NOMO-1 treated with dmso at 0.1 percent for 144 hours (cell line): ENCODE data around the gene KDM3B.
A peak's percentile ranks its signal among the peaks of the same experiment; 100 is the strongest.

Experiments
- DNase-seq: peaks from one replicate; lab custom pipeline; 2025; ENCODE audit not compliant: unreplicated experiment; lab: John Stamatoyannopoulos, UW

KDM3B gene

DNA sequence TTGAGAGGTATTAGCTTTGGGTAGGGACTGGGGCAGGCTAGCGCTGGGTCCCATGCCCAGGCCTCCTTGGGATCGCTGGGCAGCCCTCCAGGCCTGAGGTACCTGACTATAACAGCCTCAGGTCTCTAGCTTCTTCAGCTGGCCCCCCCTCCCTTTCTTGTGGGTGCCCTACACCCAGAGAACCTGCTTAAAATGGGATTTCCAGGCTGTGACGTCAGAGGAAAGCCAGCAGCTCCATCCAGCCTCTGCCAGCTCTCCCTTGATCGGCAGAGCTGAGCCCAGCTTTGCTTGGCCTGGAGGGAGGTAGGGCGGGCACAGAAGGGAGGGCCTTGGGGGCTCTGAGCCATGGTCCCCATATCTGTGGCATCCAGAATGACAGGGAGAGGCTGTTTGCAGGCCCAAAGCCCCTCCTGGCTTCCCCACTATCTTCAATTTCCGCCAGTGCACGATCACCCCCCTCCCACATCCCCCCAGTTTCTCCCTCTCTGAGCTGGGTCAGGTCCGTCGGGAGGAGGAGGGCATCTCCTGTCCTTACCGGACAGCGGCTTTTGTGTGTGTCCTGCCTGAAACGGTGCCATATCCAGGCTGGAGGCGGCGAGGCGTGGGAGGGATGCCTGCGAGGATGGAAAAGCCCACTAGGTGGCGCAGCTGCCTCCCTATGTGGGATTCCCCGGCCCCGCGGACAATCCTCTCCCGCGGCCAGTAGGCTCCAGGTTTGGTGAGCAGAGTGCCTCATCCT lies 97.2 kb downstream of the KDM3B start:
- peak; percentile 50 for DNase-seq

DNA sequence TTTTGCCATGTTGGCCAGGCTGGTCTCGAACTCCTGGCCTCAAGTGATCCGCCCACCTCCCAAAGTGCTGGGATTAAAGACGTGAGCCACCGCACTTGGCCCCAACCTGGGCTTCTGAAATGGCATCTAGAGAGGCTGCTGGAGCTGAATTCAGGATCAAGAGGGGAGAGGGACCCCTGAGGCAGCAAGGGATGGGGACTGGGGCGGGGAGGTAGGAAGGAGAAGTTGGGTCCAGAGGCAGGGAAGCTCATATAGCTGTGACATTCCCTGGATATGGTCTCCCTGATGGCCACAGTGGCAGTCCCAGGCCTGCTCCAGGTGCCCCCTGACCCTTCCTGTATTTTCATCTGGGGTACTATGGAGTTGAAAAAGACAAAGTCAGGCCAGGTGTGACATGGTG lies 98.5 kb downstream of the KDM3B start:
- DNase-seq, result no peak

DNA sequence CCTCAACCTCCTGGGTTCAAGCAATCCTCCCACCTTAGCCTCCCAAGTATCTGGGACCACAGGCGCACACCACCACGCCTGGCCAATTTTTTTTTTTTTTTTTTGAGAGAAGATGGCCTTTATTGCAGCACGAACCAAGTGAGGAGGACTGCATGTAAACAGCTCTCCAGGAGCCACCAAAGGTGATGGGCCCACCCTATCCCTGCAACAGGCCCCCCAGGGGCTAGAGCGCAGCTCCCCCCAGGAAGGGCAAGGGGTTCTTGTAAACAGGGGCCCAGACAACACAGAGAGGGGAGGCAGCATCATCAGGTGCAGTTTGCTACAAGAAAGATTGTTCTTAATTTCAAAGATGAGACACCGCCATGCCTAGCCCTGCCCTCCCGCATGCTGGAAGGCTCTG lies 100.2 kb downstream of the KDM3B start:
- no peak for DNase-seq

DNA sequence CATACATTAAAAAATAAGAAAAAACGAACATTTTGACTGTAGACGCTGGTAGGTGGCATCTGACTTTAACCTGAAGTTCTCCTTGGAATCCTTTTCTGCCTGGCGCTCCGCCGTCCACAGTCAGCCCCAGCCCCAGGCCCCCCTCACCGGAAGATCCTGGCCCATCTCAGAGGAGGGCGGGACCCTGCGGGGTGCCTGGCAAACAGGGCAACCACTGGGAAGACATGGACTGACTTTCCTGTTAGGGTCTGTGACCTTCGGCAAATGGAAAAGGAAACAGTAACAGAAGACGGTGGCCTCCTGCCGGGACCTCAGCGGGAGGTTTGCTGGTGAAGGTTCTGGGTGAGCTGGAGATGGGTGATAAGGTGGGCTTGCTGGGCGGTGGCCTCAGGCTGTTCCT lies 101.1 kb downstream of the KDM3B start:
- DNase-seq, result no peak

DNA sequence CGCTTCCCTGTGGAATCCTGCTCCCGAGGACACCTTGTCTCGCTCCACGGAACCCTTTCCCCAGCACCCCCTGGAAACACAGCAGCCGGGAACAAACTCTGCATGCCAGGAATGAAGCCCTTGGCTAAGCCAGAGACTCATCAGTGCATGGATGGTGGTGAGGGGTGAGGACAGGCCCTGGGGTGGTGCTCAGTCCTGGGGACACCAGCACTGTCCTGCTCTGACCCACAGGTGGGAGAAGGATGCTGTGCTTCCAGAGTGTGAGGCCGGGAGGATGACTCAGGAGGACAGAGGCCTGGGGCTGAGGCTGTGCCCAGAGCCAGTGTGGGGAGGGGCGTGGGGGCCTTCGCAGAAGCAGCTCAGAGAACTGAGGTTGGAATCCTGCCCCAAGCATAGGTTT lies 101.6 kb downstream of the KDM3B start:
- no peak for DNase-seq

DNA sequence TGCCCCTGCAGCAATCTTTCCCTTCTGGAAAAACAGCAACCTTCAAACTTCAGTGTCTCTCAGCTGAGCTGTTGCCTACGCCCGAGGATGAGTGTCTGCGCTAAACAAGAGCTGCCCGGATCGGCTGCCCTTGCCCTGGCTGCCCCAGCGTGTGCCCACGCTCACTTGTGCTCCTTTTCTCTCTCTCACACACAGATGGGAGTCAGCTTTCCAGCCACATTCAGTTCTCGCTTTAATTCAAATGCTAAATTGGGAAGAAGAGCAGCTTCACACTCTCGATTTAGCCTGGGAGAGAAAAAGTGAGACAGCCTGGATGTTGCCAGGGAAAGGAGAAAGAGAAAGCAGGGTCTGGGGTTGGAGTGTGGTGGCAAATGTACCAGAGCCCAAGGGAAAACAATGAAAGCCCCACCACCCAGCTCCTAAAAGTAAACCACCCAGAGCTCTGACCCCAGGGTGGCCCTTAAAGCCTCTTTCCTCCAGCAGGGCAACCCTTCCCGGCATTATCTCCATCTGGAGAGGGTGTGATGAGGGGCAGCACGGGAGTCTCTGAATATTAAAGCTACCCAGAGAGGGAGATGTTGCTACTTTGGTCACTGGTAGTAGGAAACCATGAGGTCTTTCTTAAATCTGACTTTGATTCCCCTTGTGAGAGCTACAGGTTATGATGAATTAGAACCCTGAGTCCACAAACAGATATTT lies 102.9 kb downstream of the KDM3B start:
- no peak for DNase-seq

DNA sequence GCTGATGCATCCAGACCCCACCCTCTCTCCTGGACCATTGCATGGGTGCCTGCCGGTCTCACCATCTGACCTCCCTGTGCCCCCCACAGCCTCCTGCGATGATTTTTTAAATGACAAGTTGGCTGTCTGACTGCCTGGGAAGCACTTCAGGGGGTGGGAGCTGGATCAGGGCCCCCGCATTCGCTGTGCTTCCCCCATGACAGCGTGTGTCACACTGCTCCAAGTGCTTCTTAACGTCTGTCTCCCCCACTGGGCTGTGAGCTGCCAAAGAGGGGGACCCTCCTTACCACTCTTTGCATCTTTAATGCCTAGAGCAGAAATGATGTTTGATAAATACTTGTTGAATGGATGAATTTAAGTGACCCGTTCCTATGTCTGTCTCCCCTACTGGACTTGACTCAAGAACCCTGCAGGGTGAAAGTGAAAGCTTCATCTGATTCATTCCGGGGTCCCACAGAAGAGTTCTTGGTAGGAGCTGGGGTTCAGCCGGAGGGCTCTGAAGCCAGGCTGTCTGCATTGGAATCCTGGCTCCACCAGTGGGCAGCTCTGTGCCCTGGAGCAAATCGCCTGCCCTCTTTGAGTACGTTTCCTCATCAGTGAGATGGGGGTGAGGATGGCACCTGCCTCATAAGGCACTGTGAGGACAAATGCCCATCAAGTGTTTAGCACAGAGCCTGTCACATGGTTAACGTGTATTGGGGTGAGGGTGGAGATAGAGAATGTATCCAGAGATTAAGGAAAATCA lies 105.2 kb downstream of the KDM3B start:
- DNase-seq, result no peak

DNA sequence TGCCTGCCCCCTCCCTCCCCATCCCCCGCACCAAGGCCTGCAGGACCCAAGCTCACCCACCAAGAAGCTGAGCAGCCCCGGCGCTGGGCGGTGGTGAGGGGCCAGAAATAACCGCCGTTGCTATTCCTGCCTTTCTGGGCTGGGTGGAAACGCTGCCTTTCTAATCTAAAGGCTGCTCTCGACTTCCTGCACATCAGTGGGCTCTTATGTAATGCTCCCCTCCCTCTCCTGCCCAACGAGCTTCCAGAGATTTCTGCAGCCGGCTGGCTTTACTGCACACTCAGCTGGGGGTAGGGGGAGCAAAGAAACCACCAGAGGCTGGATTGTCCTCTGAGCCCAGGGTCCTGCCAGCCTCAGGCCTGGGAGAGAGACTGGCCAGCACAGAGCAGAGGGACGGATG lies 105.9 kb downstream of the KDM3B start:
- no peak for DNase-seq

DNA sequence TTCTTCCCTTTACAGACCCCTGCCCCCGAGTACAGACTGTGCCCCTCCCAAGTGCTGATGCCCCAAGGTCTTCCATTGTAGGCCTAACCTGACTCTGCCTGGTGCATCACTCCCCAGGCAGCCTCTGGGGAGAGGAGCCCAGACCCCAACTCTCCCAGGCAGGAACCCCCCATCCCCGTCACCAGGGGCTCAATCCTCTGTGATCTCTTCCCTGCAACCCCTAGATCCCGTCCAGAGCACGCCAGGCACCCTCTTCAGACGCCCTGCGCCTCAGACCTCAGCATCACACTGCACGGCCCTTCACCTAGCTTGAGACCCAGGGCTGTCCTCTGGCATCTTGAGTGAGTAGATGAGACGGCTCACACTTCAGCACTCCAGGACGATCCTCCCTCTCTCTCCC lies 106.4 kb downstream of the KDM3B start:
- no peak for DNase-seq

DNA sequence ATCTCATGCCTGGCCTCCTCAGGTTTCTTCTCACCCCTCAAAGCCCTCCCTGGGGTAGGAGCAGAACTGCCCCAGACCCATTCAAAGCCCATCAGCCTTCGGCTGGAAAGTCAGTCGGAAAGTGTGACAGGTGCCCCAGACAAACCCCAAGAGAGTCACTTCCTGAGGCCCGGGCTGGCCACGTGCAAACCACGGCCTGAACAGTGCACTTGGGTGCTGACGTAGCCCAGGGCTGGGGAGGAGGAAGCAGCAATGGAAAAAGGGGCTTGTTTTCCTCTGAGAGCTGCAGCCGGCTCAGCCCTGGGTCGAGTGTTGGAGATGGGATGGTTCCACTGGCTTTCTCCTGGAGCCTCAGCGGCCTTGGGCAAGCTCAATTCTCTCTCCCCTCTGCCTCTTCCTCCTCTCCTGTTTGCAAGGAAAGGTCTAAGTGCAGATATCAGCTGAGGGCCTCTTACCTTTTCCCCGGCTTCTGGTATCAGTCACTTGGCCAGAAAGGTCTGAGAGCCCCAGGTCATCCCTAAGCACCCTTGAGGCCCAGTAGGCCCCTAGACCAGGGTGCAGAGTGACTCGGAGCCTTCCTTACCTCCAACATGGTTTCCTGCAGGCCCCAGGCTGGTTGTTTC lies 106.9 kb downstream of the KDM3B start:
- no peak for DNase-seq

DNA sequence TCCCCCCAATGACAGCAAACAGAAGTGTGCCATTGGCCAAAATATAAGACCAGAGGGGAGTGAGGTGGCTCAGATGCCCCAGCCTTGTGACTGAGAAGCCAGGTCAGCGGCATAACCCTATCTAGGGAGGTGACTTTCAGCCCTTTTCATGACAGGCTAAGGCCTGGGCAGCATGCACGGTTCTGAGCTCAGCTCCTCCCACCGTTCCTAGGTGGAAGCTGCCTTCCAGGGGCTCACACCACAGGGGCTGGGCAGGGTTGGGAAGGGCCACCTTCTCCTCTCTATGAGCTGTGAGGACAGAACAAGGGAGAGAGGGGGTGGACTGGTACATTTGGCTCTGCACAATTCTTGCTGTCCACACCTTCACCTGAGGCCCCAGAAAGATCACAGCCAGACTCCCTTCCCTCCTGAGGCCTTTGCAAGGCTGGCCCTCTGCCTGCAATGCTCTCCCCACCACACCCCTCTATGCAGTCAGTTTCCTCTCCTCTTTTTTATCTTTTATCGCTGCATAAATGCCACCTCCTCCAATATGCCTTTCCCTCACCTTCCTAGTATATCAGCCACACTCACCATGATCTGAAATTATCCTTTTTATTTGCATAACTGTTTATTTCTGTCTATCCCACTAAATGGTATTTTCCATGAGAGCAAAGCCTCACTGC lies 107.7 kb downstream of the KDM3B start:
- DNase-seq, result no peak

DNA sequence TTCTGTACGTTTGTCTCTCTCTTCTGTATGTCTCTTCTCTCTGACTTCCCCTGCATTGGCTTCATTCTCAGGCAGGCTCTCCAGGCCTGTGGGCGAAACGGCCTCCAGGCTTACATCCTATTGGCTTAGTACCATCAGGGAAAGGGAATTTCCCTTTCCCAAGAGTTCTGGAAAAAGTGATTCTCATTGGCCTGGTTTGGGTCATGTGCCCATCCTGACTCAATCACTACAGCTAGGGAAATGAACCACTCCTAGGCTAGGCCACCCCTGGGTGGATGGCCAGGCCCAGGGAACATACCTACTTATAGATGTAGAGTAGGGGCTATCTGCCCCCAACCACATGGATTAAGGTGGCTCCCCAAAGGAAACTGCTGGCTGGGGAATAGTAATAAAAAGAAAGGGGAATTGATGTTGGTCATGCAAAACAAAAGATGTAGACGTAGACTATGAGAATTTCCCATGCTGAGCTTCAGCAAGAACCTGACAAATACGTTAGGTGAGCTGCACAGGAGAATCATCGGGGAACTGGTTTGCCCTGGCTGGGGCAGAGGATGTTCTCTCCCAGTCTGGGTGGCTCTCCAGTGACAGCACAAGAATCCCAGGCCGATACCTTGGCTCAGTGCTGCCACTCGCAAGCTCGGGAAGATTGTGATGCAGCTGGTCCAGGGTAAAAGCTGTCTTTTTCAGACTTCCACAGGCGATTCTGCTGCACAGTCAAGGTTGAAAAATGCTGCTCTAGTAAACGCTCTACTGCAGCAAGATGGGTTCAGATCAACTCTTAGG lies 109.0 kb downstream of the KDM3B start:
- no peak for DNase-seq

DNA sequence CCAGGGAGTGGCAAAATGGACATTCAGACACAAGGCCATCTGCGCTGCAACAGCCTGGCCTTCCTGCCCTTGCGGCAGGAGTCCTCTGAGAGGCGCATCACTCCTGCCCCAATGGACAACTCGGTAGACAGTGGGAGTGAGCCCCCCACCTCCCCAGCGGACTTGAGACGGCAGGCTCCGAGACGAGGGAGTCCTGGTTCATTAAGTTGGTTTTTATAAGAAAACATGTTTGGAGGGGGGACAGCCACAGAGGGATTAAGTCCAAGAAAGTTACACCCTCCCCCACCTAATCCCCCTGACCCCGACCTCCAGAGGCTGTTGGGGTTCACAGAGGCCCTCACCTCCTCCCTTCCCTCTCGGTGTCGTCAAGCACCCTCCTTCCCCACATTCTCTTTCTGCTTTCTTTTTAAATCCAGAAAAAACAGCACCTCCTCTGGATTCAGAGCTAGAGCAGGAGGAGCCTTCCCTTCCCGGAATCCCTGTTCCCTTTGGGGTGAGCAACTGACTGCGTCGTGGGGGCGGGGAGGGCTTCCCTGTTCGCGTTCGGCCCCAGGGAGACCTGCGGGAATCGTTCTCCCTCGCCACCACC lies 111.0 kb downstream of the KDM3B start:
- DNase-seq, result no peak

DNA sequence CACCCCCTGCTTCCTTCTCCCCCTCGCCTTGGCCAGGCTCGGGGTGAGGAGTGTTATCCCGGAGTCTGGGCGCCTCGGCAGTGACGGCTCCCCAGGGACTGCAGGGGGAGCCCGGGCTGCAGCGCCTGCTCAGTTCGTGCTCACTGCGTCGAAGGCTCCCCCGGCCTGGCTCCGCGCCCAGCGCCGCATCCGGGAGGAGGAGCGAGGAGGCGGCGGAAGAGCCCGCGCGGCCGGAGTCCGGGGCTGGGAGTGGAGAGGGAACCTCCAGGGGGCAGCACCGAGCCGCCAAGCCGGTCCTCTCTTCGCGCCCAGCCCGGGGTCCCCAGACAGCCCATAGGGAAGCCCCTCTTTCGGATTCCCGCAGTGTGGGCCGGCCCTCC lies 111.5 kb downstream of the KDM3B start:
- DNase-seq, result peak; percentile 92

DNA sequence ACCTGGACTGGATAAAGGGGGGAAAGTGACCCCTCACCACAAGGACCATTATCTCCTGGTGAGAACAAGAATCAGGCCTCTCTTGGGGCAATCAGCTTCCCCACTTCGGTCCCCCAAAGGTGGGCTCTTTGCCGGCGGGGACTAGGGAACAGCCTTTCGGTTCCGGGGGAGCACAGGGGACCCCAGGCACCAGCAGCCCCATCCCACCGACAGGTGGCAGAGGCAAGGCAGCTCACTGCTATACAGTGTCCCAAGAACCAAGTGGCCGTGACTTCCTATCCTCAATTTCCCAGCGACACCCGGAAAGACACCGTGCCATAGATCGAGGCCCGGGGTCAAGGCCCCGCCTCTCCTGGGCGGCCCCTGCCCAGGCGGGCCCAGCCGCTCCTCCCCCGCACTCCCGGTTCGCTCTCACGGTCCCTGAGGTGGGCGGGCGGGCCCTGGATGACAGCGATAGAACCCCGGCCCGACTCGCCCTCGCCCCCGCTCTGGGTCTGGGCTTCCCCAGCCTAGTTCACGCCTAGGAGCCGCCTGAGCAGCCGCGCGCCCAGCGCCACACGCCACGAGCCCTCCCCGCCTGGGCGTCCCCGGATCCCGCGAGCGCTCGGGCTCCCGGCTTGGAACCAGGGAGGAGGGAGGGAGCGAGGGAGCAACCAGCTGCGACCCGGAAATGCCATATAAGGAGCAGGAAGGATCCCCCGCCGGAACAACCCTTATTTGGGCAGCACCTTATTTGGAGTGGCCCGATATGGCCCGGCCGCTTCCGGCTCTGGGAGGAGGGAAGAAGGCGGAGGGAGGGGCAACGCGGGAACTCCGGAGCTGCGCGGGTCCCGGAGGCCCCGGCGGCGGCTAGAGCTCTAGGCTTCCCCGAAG lies 112.1 kb downstream of the KDM3B start:
- DNase-seq, result peak; percentile 96

DNA sequence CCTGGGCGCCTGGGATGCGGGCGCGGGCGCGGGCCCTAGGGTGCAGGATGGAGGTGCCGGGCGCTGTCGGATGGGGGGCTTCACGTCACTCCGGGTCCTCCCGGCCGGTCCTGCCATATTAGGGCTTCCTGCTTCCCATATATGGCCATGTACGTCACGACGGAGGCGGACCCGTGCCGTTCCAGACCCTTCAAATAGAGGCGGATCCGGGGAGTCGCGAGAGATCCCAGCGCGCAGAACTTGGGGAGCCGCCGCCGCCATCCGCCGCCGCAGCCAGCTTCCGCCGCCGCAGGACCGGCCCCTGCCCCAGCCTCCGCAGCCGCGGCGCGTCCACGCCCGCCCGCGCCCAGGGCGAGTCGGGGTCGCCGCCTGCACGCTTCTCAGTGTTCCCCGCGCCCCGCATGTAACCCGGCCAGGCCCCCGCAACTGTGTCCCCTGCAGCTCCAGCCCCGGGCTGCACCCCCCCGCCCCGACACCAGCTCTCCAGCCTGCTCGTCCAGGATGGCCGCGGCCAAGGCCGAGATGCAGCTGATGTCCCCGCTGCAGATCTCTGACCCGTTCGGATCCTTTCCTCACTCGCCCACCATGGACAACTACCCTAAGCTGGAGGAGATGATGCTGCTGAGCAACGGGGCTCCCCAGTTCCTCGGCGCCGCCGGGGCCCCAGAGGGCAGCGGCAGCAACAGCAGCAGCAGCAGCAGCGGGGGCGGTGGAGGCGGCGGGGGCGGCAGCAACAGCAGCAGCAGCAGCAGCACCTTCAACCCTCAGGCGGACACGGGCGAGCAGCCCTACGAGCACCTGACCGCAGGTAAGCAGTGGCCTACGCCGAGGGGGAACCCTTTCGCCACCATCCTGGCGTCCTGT lies 113.0 kb downstream of the KDM3B start, which contains the start of gene EGR1:
Gene EGR1, plus strand, starts transcription at position 219 of the 864 bp plus-strand sequence. Its CDS starts 283 bp downstream, at position 502.
- DNase-seq, result peak; percentile 91

DNA sequence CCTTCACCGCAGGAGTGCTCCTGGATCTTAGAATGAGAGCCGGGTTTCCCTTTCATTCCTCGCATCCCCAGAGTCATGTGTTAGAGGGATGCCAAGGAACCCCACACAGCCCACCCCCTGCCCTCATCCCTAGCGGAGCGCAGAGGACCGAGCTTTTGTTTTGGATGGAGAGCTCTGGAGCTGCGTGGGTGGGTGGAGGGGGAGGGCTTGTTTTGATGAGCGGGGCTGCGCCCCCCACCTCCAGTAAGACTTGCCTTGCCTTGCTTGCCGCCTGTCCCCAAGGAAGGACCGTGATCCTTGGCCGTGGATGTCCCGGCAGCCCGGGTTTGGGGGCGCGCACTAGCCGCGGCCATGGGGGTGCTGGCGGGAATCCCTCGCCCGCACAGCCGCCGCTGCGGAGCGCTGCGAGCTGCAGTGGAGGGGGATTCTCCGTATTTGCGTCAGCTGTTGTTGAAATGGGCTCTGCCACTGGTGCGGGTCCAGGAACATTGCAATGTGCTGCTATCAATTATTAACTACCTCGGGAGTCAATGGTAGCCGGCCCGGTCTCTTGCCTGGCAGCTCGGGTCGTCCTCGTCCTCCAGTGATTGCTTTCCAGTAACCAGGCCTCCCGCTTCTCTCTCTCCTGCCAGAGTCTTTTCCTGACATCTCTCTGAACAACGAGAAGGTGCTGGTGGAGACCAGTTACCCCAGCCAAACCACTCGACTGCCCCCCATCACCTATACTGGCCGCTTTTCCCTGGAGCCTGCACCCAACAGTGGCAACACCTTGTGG lies 113.8 kb downstream of the KDM3B start:
- DNase-seq, result no peak
